T-helper 22 cell (primary cell): Measurements from ENCODE around the gene TM2D3.

Experiments used
- DNase-seq: peaks from one replicate; pipeline ENCODE4 v3.0.0-alpha.2; 2020; ENCODE audit warnings: low read depth

The TM2D3 gene

DNA sequence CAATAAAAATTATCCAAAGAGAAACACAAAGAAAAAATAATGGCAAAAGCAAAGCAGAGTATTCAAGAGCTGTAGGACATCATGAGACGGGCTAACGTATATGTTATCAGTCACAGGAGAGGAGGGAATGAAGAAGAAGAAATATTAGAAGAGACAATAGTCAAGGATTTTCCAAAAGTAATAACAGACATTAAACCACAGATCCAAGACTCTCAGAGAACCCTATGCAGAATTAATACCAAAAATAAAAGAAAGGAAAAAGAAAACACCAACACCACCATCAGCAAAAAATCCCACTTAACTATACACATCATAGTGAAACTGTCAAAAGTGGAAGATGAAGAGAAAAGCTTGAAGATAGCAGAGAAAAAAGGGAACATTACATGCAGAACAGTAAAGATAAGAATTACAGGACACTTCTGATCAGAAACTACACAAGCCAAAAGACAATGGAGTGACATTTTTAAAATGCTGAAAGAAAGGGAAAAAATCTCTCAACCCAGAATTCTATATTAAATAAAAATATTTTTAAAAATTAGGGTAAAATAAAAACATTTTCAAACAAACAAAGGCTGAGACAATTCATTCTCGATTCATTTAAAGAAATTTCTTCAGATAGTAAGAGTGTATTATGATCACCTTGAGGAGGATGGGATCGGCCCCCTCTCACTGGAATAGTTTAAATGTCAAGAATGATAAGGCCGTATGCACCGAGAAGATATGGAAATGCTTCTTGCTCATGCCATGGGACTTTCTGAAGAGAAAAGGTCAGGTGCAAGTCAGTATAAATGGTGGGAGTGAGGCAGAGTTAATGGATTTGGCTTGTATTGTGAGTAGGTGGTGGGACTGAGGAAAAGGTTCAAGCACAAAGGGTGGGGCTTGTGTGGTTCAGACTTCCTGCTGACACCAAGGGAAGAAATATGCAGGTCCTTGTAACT, 28.5 kb downstream of the TM2D3 start:
- DNase-seq, result no peak

DNA sequence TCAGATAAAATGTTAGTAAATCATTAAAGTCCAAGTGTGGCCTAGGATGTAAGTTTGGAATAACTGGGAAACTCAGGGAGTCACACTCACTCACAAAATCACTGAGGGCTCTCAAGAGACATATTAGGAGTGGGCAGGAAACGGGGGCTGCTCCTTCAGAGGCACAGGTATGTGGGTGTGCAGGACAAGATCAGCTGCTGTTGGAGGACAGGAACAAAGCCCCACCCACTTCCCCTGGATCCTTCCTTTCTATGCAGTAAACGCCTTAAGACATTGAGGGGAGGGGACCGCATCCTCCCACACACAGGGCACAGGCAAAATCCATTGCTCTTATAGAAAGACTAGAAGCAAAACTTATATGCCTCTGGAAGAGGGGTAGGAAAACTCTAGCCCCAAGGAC, 30.2 kb downstream of the TM2D3 start:
- DNase-seq, result no peak

DNA sequence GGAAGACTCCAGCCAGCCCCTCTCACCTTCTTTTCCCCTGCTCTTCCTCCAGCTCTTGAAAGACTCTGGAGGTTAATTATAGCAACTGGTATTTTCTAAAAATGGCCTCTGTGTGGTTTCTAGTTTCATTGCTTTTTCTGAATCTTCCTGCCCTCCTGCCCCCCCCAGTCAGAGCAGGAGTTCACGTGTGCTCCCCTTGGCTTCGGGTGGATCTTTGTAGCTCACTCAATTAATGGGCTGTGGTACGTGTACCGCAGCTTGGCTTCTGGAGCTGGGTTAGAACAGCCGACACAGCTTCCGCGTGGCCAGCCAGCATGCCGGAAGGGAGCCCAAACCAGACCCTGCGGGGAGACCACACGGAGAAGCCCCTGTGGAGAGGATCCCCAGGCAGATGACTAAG, 31.5 kb downstream of the TM2D3 start:
- no peak for DNase-seq

DNA sequence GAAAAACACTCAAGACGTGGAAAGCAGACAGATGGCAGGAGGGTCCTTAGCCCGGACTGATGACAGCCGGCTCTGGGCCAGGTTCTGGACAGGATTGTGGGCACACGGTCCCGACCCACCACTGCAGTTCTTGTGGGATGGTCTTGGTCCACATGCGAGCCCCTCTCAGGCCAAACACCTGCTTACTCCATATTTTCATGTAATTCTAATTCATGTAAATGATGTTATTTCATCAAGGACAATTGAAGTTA, 32.6 kb downstream of the TM2D3 start:
- DNase-seq, result no peak

DNA sequence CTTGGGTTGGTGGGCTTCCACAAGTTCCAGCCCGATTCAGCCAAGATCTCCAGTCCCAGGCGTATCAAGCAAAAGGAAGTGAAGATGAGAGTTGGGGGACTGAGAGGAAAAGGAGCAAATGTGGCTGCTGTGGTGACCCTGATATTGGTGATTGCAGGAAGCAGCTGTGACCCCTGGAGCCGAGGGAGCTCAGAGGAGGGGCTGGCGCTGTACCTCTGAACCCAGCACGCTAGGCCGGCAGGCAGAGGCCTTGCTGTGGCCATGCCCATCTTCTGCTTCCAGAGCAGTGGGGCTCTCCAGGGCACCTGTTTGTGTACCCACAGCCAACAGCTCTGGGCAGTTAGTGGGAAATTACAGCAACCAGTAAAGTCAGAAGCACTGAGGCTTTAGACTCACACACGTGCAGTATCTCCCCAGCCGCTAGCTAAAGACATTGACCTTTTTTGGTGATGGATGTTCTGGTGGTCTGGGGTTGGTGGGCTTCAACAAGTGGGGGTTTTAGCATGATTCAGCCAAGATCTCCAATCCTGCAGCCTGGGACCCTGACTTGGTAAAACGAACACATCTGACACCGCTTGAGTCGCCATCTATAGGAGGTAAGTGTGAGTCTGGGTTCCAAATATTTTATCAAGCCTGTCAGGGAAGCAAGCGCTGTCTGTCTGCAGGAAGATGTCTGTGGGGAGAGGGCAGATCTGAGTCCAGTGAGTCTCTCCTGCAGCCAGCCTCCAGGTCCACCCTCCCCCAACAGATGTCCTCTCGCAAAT, 33.1 kb downstream of the TM2D3 start:
- no peak for DNase-seq

DNA sequence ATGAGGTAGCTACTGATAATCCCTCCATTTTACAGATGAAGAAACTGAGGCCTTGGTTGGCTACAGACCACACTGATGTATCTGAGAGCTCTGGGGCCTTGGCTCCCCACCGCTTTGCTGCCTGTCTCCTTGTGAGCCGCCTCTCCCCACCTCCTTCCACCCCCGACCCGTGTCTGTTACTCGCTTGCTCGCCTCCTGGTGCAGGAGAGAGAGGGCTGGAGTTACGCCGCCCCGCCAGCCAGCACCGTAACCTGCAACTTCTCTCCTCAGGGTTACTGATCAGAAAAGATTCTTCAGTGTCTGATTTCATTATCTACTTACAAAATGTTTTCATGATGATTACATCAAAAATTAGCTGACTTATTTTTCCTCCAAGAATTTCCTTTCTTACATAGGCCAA, 34.1 kb downstream of the TM2D3 start:
- DNase-seq, result no peak

DNA sequence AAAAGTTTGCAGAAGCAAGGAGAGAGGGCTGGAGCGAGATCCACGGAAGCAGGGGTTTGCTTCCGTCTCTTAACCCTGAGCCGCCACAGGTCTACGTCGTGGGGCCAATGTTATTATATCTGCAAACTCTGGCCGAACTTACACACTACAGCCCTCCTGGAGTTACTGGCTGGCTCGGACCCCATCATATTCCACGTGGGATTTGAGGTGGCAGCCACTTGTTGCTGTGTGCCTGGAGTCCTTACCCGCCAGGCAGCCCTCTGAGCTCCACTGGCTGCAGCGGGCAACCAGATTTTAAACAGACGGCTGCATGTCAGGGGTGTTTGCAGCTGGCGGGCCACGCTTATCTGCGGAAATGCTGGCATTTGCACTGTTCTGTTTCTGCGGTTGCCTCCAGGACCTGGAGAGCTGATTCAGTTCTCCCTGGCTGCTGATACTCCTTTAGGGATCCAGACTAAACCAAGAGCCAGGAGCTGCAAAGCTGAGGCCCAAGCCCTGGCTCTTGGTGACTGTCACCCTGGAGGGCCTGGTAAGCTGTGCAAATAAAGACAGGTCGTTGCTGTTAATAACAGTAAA, 34.7 kb downstream of the TM2D3 start:
- no peak for DNase-seq

DNA sequence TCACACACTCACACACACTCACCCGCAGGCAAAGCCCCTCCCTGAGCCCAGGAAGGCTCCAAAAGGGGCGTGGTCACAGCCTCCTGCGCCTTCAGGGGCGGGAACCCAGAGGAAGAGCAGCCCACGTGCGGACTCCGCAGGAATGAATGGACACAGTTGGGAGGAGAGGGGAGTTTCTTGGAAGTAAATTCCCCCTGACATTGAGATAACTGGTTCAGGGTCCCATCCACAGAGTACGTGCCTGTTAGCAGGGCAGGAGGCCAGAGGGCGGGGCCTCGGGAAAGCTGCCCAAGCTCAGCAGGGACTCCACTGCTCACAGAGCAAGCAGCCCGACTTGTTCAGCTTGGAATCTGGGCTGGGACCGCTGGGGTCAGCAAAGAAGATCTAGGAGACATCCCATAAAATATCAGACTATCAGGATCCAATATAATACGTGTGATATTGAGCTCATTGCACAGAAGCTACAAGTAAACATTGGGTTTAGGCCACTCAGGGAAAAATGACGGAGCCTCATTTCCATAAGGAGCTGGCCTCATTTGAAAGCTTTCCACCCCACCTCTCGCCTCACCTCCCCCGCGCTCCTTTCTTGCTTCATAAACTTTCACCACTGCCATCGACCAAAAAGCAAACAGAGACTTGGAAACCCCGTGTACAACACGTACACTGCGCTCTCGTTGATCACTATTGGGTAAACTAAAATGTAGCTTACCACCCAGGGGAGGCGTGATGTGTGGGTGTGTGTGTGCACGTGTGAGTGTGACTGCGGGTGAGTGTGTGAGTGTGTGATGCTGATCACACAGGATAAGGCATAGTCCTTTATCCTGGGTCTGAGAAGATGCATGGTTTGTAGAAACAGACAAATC, 36.0 kb downstream of the TM2D3 start:
- no peak for DNase-seq

DNA sequence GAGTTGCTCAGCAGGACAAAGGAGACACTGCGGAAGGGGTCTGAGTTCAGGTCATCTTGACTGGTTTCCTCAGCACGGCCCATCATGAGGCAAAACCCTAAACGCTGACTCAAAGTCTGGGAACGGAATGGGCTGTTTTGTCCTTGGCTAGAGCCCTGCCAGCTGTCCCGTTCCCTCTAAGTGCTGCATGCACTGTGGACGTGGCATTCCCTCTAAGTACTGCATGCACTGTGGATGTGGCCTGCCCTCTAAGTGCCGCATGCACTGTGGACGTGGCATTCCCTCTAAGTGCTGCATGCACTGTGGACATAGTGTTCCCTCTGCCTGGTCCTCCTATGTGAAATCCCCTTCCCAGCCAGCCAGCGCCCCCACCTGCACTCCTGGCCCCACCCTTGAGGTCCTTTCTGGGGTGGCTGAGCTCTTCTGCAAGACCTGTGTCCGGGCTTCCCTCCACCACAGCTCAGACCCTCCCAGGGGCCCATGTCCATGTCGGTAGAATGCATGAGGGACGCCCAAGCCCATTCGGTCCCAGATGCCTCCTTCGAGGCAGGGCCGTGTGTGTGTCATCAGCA, 36.7 kb downstream of the TM2D3 start:
- DNase-seq, result no peak

DNA sequence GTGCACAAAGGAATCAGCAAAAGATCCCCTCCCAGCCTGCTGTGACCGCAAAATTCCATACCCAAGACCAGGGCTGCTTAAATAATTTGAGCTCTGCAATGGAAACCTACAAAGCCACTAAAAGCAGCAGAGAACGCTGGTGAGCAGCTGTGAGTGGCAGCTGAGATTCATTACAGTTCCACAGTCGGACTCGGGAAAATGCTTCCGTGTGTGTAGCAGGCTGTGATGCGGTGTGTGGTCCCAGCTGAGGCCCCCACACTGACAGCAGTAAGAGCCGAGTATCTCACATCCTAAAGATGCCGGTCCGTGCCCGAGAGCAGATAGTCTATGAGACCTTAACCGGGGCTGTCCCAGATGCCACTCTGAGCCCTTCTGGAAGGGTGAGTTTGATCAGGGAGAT, 37.4 kb downstream of the TM2D3 start:
- no peak for DNase-seq

DNA sequence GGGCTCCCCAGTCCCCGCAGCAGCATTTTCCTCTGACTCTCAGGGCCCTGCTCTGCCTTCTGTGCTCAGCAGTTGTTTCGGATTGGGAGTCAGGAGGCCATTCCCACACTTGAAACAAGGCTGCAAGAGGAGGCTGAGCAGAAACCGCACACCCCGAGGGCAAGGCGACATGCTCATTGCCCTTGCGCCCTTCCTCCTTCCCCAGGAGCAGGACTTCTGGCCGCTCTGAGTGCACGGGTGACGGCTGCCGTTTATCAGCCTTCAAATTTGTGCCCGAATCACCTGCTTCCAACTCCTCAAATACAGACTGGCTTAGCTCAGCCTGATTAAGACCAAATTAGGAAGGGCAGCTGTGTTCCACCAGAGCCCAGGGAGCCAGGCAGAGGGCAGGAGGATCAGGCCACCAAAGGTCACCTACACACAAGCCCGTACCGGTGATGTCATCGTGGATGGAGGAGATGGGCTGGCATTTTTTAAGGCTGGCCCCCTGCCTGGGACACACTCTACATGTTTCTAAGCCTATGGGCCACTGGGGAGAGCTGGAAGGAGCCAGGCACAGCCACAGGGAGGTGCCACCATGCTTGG, 38.1 kb downstream of the TM2D3 start:
- DNase-seq, result no peak

DNA sequence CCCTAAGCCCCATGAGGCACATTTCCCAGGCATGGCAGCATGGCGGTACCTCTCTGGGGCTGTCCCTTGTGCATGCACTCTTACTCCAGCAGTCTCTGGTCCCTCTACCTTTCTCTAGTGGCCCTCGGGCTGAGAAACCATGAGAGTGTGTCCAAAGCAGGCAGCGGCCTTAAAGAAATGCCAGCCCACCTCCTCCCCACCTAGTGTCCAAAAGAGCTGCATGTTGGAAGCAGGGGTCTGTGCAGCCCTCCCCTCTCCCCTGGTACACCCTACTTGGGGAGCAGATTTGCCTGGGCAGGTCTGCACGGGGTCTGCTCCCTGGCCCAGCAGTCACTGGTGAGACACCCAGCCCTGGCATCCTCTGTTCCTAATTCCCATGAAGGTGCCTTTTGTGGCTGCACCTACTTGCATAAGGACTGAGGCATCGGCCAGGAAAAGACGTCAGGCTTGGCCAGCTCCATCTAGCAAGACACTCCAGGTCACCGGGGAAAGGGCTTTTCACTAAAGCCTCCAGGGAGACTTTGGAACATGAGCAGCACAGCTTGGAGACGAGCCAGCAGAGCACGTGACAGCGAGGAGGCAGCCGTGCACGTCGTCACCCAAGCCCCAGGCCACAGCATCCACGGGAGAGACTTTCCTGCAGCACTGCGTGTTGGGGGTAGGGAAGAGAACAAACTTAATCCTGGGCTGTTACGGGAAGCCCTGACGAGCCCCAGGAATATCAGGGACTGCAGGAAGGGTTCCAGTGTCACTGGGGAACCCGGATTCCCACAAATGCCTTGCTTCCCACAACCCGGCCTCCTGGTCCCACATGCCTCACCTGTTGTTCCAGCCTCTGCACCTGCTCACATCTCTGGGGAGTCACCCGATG, 38.8 kb downstream of the TM2D3 start:
- no peak for DNase-seq

DNA sequence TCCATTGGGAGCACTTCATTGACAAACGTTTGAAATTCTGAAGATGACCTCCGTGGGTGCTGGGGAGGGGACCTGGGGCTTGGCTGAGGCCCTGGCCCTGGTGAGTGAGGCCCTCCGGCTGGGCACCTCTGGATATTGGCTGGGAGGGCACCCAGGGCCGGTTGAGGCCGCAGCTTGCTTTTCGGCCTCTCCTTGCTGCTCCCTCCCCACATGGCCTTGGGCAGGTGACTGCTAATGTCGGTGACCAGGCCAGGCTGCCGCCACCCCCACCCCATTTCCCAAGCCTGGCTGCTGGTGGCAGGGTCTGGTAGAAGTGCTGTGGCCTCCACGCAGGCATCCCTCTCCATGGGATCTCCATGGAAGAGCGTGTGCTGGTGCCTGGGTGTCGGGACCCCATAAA, 39.5 kb downstream of the TM2D3 start:
- no peak for DNase-seq

DNA sequence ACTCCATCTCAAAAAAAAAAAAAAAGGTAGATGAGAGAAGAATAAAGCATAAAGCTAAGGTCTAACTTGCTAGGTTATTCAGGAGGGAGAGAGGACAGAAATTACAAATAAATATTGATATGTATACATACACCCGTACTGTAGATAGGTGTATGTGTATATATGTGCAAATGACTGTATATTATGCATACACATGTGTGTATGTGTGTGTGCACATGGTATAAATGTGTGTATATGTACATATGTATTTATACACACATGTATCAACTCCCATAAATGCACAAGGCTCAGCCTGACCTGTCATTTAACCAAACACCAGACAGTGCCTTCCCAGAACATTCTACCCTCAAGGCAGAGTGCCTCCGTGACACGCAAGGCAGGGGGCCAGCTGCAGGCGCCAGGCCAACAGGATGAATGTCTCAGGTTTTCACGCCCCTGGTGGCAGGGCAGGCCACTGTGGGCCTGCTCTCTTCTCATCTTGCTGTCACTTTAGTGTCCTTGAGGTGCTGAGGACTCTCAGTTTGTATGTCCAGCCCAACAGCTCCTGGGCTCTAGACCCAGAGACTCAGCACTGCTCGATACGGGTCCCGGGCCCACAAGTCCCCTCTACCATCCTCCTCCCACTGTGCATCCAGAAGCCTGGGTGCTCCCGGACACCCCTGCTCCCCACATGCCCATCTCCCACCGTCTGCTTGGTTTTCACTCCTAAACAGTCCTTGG, 40.4 kb downstream of the TM2D3 start:
- DNase-seq, result no peak

DNA sequence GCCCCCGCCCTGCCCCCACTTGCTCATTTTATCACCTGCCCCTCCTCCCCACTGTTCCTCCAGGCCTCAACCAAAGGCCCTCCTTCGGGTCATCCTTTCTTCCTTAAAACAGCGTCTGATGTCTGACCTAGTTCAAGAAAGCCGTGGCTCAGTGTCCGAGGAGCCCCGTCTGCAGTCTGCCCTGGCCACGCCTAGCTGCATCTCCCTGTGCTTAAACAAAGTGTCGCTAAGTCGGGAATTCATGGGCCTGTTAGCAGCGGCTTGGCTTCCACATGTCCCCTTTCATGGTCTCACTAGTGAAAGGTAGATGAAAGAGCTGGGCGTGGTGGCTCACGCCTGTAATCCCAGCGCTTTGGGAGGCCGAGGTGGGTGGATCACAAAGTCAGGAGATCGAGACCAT, 41.2 kb downstream of the TM2D3 start:
- DNase-seq, result no peak

DNA sequence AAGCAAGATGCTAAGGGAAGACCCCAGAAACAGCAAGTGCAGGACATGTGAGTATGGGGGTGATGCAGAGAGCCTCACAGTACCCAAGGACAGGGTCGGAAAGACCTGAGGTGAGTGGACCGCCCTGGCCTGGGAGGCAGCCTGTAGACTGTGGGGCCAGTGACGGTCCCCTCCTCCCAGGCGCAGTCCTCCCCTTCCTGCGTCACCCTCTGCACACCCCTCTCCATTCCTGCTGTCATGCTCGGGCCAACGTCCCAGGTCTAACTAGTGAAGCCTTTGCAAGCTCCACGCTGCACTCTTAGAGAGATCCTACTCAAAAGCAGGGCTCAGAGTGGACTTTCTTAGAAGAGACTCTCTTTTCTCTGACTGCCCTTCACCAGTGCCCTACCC, 41.6 kb downstream of the TM2D3 start:
- no peak for DNase-seq

DNA sequence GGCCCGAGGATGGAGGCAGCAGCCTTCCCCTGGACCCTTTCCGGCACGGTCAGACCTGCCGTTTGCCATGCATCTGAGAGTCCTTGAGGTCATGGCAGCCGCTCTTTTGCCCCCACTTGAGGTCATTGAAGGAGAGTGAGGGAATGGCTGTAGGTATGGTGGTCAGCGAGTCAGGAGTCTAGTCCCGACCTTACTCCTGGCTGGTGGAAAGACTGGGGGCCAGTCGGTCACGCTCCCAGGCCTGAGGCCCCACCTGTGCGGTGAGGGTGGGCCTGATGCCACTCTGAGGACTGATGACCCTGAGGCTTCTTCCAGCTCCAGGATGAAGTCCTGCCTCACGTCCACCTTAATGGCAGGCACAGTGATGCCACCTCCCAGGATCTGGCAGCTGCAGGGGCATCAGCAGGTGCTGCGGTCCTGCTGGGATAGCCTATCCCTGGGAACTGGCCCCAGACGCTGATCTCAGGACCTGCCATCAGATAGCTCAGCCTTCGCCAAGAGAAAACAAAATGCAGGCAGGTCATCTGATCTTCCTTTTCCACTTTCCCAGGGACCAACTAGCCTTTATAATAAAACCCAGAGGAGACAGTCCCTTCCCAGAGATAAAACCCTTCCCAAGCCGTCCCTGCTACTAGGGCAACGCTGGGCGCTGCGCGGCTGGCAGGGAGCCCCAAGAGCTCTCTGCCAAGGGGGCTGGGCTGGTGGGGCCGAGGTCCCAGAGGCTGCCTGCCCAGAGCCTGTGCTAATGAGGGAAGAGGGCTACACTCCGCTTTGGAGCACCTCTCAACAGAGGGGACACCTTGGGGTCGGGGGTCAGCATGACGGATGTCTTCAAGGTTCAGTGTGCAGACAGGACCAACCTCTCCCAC, 42.2 kb downstream of the TM2D3 start:
- no peak for DNase-seq

DNA sequence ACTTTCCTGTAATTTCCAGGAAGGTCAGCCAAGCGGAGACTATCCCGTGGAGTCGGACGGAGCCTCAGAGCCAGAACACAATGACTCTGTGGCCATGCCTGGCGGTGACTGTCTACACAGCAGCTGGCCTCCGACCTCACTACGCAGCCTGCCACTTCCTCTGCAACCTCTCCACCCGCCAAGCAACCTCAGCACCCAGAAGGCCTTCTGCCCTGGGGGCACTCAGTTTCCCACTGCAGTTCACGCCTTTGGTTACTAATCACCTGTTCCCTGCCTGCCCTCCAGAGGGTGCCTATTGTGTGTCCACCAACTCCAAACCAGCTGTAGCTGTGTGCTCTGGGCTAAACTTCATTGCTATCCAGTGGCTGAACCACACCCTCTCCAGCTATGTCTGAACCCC, 44.0 kb downstream of the TM2D3 start:
- DNase-seq, result no peak

DNA sequence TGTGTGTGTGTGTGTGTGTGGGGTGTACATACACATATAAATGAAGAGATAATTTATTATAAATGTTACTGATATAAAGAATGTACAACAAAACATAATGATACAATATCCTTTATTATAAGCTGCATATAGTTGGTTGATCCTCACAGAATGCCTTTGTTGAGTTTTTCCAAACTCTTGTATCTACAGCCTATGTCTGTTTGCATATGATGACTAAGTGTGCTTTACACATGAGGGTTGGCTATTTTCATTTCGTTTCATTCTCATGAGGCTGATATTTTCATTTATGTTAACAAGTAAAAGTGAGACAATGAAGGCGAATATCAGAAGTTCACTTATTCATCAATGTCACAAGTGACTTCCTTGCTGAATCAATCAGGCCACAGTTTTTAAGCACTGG, 45.1 kb downstream of the TM2D3 start:
- DNase-seq, result no peak
